Small intestine (tissue), 7 donors: ENCODE data around the gene TYMP. TPM values are rescaled to one million over a fixed set of nuclear protein-coding genes. Genes with fewer than 3 reads are reported as not detected.

Experiments used
- DNase-seq, 2 donors: peaks; one replicate each; pipeline versions ENCODE4 v3.0.0 to v3.0.0-alpha.2; 2013
- FAIRE-seq: peaks from 2 replicates; lab custom pipeline; 2012; peaks lifted over from hg19 to GRCh38; lab: Jason Lieb, UNC
- H3K27ac ChIP-seq, 3 donors: one replicate each; pipeline ENCODE4 v1.5.1; 2013; ENCODE audit warnings: low read length in 2 of 3, mild to moderate bottlenecking in 2 of 3, control low read depth in 1 of 3, inconsistent platforms in 1 of 3, low read depth in 1 of 3, moderate library complexity in 1 of 3
- H3K27me3 ChIP-seq, 3 donors: one replicate each; pipeline ENCODE4 v1.6.1; 2013; ENCODE audit warnings: low read length in 3 of 3, inconsistent platforms in 1 of 3; ENCODE audit not compliant: control insufficient read depth in 3 of 3, insufficient read depth in 3 of 3
- H3K36me3 ChIP-seq, 3 donors: one replicate each; pipeline ENCODE4 v1.6.1; 2013; ENCODE audit warnings: low read length in 3 of 3, inconsistent platforms in 1 of 3, low read depth in 1 of 3, mild to moderate bottlenecking in 1 of 3, moderate library complexity in 1 of 3; ENCODE audit not compliant: control insufficient read depth in 3 of 3, insufficient read depth in 2 of 3
- H3K4me1 ChIP-seq, 3 donors: one replicate each; pipeline ENCODE4 v1.6.1; 2013; ENCODE audit warnings: low read length in 2 of 3, inconsistent platforms in 1 of 3, low read depth in 1 of 3, mild to moderate bottlenecking in 1 of 3, moderate library complexity in 1 of 3; ENCODE audit not compliant: control insufficient read depth in 3 of 3, insufficient read depth in 2 of 3
- H3K4me3 ChIP-seq, 3 donors: one replicate each; pipeline ENCODE4 v1.5.1; 2013; ENCODE audit warnings: low read length in 3 of 3, control low read depth in 1 of 3, inconsistent platforms in 1 of 3, low read depth in 1 of 3, mild to moderate bottlenecking in 1 of 3, moderate library complexity in 1 of 3
- H3K9me3 ChIP-seq, 2 donors: one replicate each; pipeline ENCODE4 v1.6.1; 2013; ENCODE audit warnings: low read depth in 1 of 2, low read length in 1 of 2; ENCODE audit not compliant: control insufficient read depth in 2 of 2, insufficient read depth in 1 of 2
- WGBS, 3 donors: extraction: QIAGEN DNeasy Blood & Tissue Kit; methylation state at CpG; one replicate each; pipeline ENCODE4 v1.1.7; 2013; 5-methylcytosine and 5-hydroxymethylcytosine counted together
- polyA plus RNA-seq, 4 donors: library from polyadenylated mRNA; stranded (reverse) in 3 of 4; unstranded in 1 of 4; fragments of 200-250 nt in 3 of 4; fragments of 120-200 nt in 1 of 4; gene quantifications; one replicate each; pipeline versions ENCODE4 v1.2.1 to v1.2.3, GENCODE V29; 2013
- donor health status: healthy with polysubstance abuse.
- donor health status: control.
- donor health status: control.
- donor health status: Bipolar disorder and iron deficiency.
- donor health status: healthy.

The TYMP gene
- polyA plus RNA-seq, 4 donors = 10.7 to 172 (median 90.0) TPM

DNA sequence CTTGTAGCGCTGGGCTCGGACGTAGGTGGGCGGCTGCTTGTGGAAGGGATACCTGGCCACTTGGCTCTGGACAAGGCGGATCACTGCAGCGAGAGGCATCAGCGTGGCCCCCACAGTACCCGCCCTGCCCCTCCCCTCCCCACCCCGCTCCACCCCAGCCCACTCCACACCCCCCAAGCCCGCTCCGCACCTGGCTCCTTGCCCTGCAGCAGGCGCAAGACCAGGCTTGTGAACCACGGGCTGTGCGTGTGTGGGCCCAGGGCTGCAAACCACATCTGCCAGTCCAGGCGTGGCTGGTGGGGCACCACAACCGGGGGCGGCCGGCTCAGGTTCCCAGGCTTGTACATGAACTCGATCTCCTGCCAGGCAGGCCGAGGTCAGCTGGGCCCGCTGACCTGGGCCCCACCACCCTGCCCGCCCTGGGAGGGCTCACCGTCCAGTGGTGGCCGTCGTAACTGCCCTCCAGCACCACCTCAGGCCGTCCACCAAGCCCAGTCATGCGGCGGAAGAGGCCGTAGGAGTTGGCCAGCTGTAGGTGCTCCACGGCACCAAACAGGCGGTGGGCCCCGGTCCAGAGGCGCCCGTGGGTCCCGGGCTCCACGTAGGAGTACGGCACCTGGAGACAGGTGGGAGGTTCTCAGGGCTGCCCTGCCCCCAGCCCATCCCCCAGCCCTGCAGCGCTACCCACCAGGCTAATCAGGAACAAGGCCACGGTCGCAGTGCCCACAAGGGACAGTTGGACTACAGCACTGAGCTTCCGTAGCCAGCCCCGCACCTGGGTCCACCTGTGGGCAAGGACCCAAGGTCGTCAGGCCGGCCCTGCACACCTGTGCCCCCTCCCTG lies 25.2 kb downstream of the TYMP start:
- 87 to 93% (median 90%) methylated on average over 41 to 44 of the region's 44 CpGs for WGBS, 3 donors
- Histone ChIP-seq H3K9me3 (no peaks in the 10 kb centered on the region), H3K36me3 (peaks cover 6 to 39% (median 6%) of the 10 kb centered on the region in 3 donors), H3K4me3 (no peak overlapping the region), H3K27me3 (no peaks in the 10 kb centered on the region), H3K27ac (no peak overlapping the region), H3K4me1 (peaks cover 0 to 18% (median 0%) of the 10 kb centered on the region in 3 donors)
- no peak for FAIRE-seq
- no peak for DNase-seq

- FAIRE-seq = no peak
- Histone ChIP-seq H3K27ac (no peak overlapping the region), H3K9me3 (no peaks in the 10 kb centered on the region), H3K4me3 (no peak overlapping the region), H3K36me3 (peaks cover 6 to 39% (median 6%) of the 10 kb centered on the region in 3 donors), H3K27me3 (no peaks in the 10 kb centered on the region), H3K4me1 (peaks cover 0 to 12% (median 0%) of the 10 kb centered on the region in 3 donors)
- DNase-seq = no peak
- 78 to 87% (median 85%) methylated on average over 15 to 26 of the region's 26 CpGs for WGBS, 3 donors
Measured at GRCh38 chr22:50503475-50504145, 26.2 kb downstream of the TYMP start.

DNA sequence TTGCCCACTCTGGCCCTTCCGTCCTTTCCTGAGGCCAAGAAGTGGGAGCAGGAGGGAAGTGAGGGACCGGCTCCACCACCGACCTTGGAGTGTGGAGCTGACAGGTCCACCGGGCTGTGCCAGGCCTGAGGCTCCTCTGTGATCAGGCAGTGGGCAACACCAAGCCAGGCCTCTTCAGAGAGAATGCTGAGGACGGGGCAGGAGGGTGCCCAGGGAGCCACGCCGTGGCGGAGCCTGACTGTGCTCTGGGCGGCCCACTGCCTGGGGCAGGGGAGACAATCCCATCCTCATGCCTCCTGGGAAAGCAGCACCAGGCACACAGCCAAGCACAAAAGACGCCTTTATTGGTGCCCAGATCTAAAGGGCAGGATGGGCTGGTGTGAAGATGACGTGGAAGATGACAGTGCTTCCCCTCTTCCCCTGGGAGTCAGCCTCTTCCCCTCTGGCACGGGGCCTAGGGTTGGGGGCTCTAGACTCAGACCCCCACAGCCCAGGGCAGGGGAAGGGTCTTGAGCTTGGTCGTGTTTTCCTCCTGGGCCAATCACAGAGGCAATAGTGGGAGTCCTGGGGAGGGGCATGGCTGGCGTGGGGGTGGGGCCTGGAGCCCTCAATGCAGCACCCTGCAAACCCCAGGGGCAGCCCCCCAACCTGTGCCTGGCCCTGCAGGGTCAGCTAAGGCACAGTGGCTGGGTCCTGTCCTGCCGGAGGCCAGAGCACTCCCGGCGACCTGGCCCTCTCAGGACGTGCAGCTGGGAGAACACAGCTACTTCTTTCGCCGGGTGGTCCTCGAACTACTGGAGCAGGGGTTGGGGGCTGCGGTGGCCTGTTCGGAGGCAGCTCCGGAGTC lies 27.0 kb downstream of the TYMP start:
- Histone ChIP-seq H3K36me3 (peaks cover 6 to 39% (median 6%) of the 10 kb centered on the region in 3 donors), H3K4me3 (no peak overlapping the region), H3K9me3 (no peaks in the 10 kb centered on the region), H3K27ac (no peak overlapping the region), H3K4me1 (peaks cover 0 to 18% (median 0%) of the 10 kb centered on the region in 3 donors), H3K27me3 (no peaks in the 10 kb centered on the region)
- DNase-seq = no peak
- no peak for FAIRE-seq
- WGBS, 3 donors = 85 to 89% (median 88%) methylated on average over 23 to 24 of the region's 24 CpGs

DNA sequence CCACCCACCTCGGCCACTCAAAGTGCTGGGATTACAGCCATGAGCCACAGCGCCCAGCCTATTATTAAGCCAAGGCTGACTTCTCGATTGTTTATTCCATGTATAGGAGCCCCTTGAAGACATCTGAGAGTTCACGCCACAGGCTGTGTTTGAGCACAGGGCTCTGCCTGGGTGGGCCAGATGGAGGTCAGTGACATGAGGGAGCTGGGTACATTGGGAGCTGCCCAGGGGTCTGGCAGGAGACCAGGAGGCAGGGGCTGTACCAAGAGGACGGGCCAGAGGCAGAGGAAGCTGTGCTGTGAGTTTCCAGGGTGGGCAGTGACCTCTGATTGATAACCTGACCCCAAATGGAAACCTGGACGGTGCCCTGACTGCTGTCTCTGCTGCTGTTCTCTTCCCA lies 27.7 kb downstream of the TYMP start:
- Histone ChIP-seq H3K36me3 (peaks cover 6 to 39% (median 6%) of the 10 kb centered on the region in 3 donors), H3K27me3 (no peaks in the 10 kb centered on the region), H3K9me3 (no peaks in the 10 kb centered on the region), H3K27ac (no peak overlapping the region), H3K4me1 (peaks cover 0 to 23% (median 0%) of the 10 kb centered on the region in 3 donors), H3K4me3 (no peak overlapping the region)
- 82 to 84% (median 83%) methylated on average over 6 of the region's 6 CpGs for WGBS, 3 donors
- DNase-seq = no peak
- FAIRE-seq = no peak

DNA sequence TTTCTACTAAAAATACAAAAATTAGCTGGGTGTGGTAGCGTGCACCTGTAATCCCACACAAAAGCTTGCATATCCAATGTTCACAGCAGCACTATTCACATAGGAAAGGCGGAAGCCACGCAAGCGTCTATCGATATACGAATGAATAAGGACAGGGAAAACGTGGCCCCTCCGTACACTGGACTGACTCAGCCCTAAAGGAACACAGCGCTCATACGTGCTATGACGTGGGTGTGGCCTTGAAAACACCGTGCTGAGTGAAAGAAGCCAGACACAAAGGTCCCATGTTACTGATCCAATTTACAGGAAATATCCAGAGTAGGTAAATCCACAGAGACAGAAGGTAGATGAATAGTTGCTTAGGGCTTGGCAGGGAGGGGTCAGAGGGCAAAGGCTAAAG lies 29.4 kb downstream of the TYMP start:
- 82 to 89% (median 83%) methylated on average over 12 of the region's 12 CpGs for WGBS, 3 donors
- Histone ChIP-seq H3K27me3 (no peaks in the 10 kb centered on the region), H3K4me1 (peaks cover 0 to 17% (median 0%) of the 10 kb centered on the region in 3 donors), H3K36me3 (peaks cover 6 to 29% (median 6%) of the 10 kb centered on the region in 3 donors), H3K27ac (no peak overlapping the region), H3K9me3 (no peaks in the 10 kb centered on the region), H3K4me3 (no peak overlapping the region)
- no peak for FAIRE-seq
- peak in 1 of 2 donors; percentile 23 for DNase-seq

- H3K4me1 ChIP-seq = peaks cover 0 to 17% (median 0%) of the 10 kb centered on the region in 3 donors
- no peaks in the 10 kb centered on the region for H3K9me3 ChIP-seq
- H3K27ac ChIP-seq = peak overlapping the region in 2 of 3 donors; percentile 34 to 47
- DNase-seq = peak; percentile 84 to 87
- no peaks in the 10 kb centered on the region for H3K27me3 ChIP-seq
- H3K4me3 ChIP-seq = no peak overlapping the region
- FAIRE-seq = no peak
- WGBS, 3 donors = 1 to 10% (median 8%) methylated on average over 13 of the region's 13 CpGs
- peaks cover 3 to 15% (median 3%) of the 10 kb centered on the region in 3 donors for H3K36me3 ChIP-seq
Measured at GRCh38 chr22:50498322-50498890, 31.4 kb downstream of the TYMP start.

DNA sequence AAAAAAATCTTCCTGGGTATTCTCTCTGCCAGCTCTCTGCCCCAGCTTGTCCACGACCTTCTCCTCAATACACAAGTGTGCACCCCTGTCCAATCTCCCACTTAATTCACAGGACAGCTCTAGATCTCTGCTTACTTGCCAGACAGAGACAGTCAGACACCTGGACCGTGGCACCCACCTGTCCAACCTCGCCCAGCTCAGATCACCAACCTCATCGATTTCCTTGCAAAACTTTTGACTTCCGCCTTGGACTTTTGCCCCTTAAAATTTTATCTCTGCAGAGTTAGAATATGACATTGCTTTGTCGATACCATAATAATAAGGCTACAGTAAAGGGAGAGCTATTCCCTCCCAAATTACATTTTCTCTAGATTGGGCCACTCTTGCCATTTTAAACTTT lies 32.7 kb downstream of the TYMP start:
- whole genome bisulfite sequencing, 3 donors = 12 to 61% (median 39%) methylated on average over 6 of the region's 6 CpGs
- peaks cover 0 to 2% (median 0%) of the 10 kb centered on the region in 3 donors for H3K36me3 ChIP-seq
- H3K4me3 ChIP-seq = no peak overlapping the region
- peak; percentile 54 to 89 for DNase-seq
- no peak for FAIRE-seq
- peak overlapping the region in 2 of 3 donors; percentile 48 to 55 for H3K27ac ChIP-seq
- H3K4me1 ChIP-seq = peaks cover 0 to 17% (median 0%) of the 10 kb centered on the region in 3 donors
- H3K27me3 ChIP-seq = no peaks in the 10 kb centered on the region
- H3K9me3 ChIP-seq = no peaks in the 10 kb centered on the region
